Lower leg skin (tissue), 3 donors: ENCODE data around the gene ATF2.

Source experiments
- CTCF ChIP-seq, 3 donors: fragments of 450-650 bp; IDR thresholded peaks; one replicate each; pipeline ENCODE4 v1.5.1; 2016; ENCODE audit warnings: antibody characterized with exemption in 3 of 3, mild to moderate bottlenecking in 3 of 3, moderate library complexity in 2 of 3
- POLR2A ChIP-seq, 2 donors: fragments of 450-650 bp; IDR thresholded peaks; one replicate each; pipeline ENCODE4 v1.6.1; 2016 to 2017; ENCODE audit warnings: antibody characterized with exemption in 2 of 2, mild to moderate bottlenecking in 1 of 2, moderate library complexity in 1 of 2

DNA sequence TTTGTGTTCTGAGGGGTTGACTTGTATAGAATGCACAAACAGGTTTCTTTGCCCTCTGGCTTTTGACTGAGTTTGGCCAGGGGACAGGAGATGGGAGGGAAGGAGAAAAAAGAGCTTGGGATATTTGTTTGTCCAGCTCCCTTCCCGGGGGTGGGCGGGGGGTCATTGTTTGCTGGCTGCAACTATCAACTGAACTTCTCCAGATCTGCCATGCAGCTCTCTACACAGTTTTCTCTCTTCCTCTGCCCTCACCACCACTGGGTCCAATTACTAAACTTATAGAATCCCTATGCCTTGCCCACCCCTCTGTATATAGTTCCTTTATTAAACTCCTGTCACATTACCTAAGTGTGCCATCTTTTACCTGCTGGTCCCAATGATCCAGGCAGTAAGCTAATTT, 130.1 kb downstream of the ATF2 start:
- no peak for TF ChIP-seq CTCF (IDR thresholded peaks at IDR 0.05)
- no peak for TF ChIP-seq POLR2A (IDR thresholded peaks at IDR 0.05)
